ENCODE results near the gene ENPP3. TPM values are rescaled to one million over a fixed set of nuclear protein-coding genes. Genes with fewer than 3 reads are reported as not detected.

The ENPP3 gene
- total and polyA plus RNA-seq, 9 of the 15 experiments (the other 6 are each of a cell fraction or from before 2014, with no cell fraction given): 14.0 to 32.8 (median 21.6) TPM

- TF ChIP-seq LARP7 (IDR thresholded peaks at IDR 0.05): no peak
- no peak for TF ChIP-seq ZNF79 (CRISPR knock-in tag; IDR thresholded peaks at IDR 0.05; ENCODE audit: low read depth)
- no peak for TF ChIP-seq C11orf30 (IDR thresholded peaks at IDR 0.05; ENCODE audit: low read depth)
- no peak for TF ChIP-seq HDAC6 (IDR thresholded peaks at IDR 0.05; ENCODE audit: low read depth, low read length)
- TF ChIP-seq CREB3 (tag; conservative IDR thresholded peaks at IDR 0.05; ENCODE audit: low read depth): no peak
- no peak for TF ChIP-seq ZNF408 (CRISPR knock-in tag; IDR thresholded peaks at IDR 0.05; ENCODE audit: low read depth)
- no peak for TF ChIP-seq DACH1 (IDR thresholded peaks at IDR 0.05; ENCODE audit: partially characterized antibody)
- no peak for TF ChIP-seq TSHZ1 (CRISPR knock-in tag; IDR thresholded peaks at IDR 0.05)
- TF ChIP-seq CEBPB (tag; IDR thresholded peaks at IDR 0.05): no peak
- TF ChIP-seq SIN3A (IDR thresholded peaks at IDR 0.05; ENCODE audit: borderline replicate concordance in 2 of 2, control insufficient read depth in 1 of 2, low read depth in 2 of 2, low read length in 2 of 2): no peak
- no peak for TF ChIP-seq MLLT1 (IDR thresholded peaks at IDR 0.05)
- TF ChIP-seq SP1 (CRISPR knock-in tag; IDR thresholded peaks at IDR 0.05): no peak
- no peak for TF ChIP-seq NFIX (CRISPR knock-in tag; IDR thresholded peaks at IDR 0.05; ENCODE audit: low read depth)
- TF ChIP-seq GATAD2B (IDR thresholded peaks at IDR 0.05; ENCODE audit: borderline replicate concordance): no peak
- TF ChIP-seq RB1 (IDR thresholded peaks at IDR 0.05; ENCODE audit: low read depth): no peak
- no peak for TF ChIP-seq FOXA1 (IDR thresholded peaks at IDR 0.05; ENCODE audit: borderline replicate concordance)
- intact Hi-C loops (cut with micrococcal nuclease): no loop called here
- ATAC-seq (no peak), FAIRE-seq (no peak), DNase-seq (ENCODE audit: extremely low read depth in 1 of 4, low spot score in 3 of 4) (no peak)
- Histone ChIP-seq H2AFZ (ENCODE audit: low read depth, low read length) (no peak overlapping the region), H3K27ac (ENCODE audit: extremely low read depth, low read depth, low read length) (no peak overlapping the region), H3K79me2 (ENCODE audit: control insufficient read depth, insufficient read depth, low read length) (no peaks in the 10 kb centered on the region), H3K9me3 (replicated peaks; ENCODE audit: control insufficient read depth, insufficient read depth, low read depth, low read length) (no peaks in the 10 kb centered on the region), H3K4me2 (ENCODE audit: insufficient read depth, low read length) (no peak overlapping the region), H3K9ac (ENCODE audit: insufficient read depth in 1 of 2, low read depth in 2 of 2, low read length in 2 of 2) (no peak overlapping the region), H3K36me3 (ENCODE audit: control insufficient read depth, insufficient read depth, low read length) (no peaks in the 10 kb centered on the region), H3K27me3 (ENCODE audit: control insufficient read depth in 2 of 2, insufficient read depth in 2 of 2, low read length in 2 of 2) (0 out of 5 replicates have a peak, but pooled peaks cover 0 to 2% of the 10 kb centered on the region in 2 experiments), H3K4me3 (no peak overlapping the region), H3K9me1 (ENCODE audit: control insufficient read depth, insufficient read depth, low read length) (no peaks in the 10 kb centered on the region), H3K4me1 (replicated peaks in 1 of 2; ENCODE audit: control insufficient read depth in 2 of 2, insufficient read depth in 2 of 2, low read length in 2 of 2) (no peaks in the 10 kb centered on the region), H4K20me1 (replicated peaks; ENCODE audit: control insufficient read depth, insufficient read depth, low read length) (no peaks in the 10 kb centered on the region)
- in situ Hi-C loops (cut with MboI): no loop called here
- CTCF ChIA-PET (ENCODE audit: low intra/inter-chr PET ratio): no interaction called here
- POLR2A ChIA-PET: no interaction called here
- WGBS (ENCODE audit: insufficient coverage, low coverage, missing lambda C conversion rate): under 1% methylated on average over 14 of the region's 15 CpGs
- no TSS peak for BruUV-seq (replicated peaks)
Observed at GRCh38 chr6:131769385-131770141, 132.5 kb downstream of the ENPP3 start.
